GM18511 (cell line): Measurements from ENCODE around the gene GOLGA5.
A peak's percentile ranks its signal among the peaks of the same experiment; 100 is the strongest.
"Not testable (repeated sequence)": the region's sequence is repeated elsewhere in the genome, so short reads cannot be mapped to it uniquely, and the experiment has no call there.

Experiments
- ATAC-seq: cut with Tn5 transposase; IDR thresholded peaks from one replicate; pipeline ENCODE4 v1.9.1; 2021; ENCODE audit warnings: mild to moderate bottlenecking, moderate library complexity; ENCODE audit not compliant: unreplicated experiment

GOLGA5 gene

DNA sequence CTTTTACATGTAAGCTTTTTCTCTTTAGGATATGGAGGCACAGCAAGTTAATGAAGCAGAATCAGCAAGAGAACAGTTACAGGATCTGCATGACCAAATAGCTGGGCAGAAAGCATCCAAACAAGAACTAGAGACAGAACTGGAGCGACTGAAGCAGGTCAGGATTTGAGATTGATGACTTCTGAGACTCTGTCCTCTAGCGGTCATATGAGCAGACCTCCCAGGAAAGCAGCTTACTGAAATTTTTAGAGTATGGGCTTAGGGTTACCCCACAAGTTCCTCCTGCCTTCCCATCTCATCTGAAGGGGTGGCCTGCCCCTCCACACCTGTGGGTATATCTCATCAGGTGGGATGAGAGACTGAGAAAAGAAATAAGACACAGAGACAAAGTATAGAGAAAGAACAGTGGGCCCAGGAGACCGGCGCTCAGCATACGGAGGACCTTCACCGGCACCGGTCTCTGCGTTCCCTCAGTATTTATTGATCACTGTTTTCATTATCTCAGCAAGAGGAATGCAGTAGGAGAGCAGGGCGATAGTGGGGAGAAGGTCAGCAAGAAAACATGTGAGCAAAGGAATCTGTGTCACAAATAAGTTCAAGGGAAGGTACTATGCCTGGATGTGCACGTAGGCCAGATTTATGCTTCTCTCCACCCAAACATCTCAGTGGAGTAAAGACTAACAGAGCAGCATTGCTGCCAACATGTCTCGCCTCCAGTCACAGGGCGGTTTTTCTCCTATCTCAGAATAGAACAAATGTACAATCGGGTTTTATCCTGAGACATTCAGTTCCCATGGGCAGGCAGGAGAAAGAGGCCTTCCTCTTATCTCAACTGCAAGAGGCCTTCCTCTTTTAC, 25.8 kb downstream of the GOLGA5 start:
- ATAC-seq: not testable (repeated sequence)

DNA sequence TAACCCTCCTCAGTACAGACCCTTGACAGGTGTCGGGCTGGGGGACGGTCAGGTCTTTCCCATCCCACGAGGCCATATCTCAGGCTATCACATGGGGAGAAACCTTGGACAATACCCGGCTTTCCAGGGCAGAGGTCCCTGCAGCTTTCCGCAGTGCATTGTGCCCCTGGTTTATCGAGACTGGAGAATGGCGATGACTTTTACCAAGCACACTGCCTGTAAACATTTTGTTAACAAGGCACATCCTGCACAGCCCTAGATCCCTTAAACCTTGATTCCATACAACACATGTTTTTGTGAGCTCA, 26.4 kb downstream of the GOLGA5 start:
- ATAC-seq: not testable (repeated sequence)

DNA sequence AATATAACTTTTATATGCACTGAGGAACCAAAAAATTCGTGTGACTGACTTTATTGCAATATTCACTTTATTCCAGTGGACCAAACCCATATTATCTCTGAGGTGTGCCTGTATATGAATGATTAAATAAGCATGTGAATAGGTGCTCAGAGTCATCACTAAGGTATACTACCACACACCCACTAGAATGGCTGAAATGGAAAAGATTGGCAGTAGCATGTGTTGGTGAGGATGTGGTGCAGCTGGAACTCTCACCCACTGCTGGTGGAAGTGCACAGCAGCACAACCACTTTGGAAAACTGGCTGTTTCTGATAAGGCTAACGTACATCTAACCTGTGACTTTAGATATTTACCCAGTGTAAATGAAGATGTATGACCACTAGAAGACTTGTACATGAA, 36.8 kb downstream of the GOLGA5 start:
- no peak for ATAC-seq

DNA sequence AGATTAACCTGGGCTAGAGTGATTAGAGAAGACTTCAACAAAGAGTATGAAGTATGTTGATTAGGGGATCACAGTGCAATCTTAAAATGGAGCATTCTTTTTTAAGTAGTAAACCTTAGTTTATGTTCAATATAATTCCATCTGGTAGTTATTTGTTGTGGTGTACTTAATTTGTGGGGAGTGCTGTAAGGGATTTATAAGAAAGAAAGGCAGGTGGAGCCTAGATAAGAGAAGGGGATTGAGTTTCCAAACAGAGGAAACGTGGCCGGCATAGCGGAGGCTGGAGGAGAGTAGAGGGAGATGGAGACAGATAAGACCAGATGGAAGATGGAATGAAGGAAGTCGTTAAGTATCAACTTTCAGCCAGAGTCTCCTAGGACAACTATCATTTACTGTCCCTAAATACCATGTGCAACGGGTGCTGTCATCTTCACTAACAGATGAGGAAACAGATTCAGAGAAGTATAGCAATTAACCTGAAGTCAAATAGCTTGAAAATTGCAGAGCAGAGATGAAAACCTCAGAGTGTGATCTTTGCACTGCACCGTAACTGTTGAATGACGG, 38.1 kb downstream of the GOLGA5 start:
- ATAC-seq: no peak

DNA sequence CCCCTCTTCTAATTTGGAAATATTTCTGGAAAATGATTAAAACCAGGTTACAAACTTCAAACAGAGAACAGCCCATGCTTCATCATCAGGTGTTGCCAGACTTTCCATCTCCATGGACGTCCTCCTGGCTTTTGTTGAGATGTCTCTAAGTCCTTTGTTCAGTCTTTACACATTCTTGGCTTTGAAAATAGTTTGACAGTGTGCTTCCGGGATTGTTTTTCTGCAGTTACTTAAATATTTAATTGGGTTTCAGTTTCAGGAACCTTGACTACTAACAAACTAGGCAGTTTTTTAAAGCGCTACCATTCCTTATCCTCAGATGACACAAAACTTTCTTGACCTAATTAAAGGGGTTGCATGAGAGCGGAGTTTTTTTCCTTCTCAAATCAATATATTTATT, 47.8 kb downstream of the GOLGA5 start:
- no peak for ATAC-seq

DNA sequence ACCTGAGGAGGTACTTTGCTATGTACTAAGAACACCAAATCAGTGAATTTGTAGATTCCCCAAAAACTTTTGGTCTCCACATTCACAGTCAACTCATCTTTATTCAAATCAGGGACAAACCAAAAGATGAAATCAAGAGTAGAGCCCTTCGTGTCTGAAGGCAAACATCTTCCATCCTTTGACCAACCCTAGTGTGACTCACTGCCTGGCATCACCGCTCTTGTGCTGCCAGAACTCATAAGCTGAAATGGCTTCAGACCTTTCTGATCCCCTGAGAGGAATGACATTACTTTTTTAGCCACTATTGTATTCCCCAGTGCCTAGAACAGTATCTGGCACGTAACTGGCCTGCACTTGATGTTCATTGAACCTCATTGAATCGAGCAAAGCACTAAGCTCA, 50.1 kb downstream of the GOLGA5 start:
- ATAC-seq: no peak

DNA sequence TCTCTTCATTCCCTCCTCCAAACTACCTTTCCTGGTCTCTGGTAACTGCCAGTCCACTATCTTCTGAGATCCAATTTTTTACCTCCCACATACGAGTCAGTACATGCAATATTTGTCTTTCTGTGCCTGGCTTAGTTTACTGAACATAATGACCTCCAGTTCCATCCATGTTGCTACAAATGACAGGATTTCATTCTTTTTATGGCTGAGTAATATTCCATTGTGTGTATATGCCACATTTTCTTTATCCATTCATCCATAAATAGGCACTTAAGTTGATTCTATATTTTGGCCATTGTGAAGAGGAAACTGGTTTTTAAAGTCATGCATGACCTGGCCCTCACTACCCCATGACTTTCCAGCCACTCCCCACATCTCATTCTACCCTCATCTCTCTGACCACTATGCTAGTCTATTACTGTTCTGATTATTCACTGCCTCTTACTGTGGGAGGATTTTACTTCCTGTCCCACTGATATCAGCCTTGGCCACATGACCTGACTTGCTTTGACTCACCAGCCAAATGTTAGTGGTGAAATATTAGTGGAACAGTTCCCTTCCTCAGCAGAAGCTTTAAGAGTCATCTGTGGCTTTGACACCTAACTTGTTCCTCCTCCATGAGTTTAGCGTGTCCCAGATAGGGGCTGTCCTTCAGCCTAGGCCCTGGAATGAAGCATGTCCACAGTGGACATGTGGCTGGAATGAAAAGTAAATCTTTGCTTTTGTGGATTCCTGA, 52.2 kb downstream of the GOLGA5 start:
- ATAC-seq: peak; percentile 95

DNA sequence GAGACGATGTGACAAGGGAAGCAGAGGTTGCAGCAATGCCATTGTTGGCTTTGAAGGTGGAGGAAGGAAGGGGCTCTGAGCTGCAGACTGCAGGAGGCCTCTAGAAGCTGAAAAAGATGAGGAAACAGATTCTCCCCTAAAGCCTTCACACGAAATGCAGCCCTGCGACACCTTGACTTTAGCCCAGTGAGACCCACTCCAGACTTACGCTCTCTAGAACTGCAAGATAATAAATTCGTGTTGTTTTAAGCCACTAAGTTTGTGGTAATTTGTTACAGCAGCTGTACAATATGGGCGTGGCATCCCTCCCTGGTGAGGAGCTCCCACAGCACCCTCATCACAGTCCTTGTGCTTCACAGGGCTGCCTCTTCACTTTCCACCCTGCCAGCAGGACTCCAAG, 53.2 kb downstream of the GOLGA5 start:
- ATAC-seq: no peak

DNA sequence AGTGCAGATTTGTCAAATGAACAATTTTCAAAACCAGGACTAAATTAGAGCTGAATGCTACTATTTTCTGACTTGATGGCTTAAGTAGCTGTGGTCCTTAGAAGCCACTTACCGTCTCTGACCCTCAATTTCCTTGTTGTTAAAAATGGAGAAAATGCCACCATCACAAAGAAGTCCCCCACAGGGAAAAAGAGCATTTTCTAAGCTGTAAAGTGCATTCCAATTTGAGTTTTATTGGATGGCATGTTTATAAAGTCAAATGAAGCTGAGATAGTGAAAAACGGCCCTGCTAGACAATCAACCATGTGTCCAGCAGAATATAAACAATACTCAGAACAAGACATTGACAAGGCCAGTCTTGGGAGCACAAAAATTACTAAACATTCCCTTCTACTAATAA, 53.6 kb downstream of the GOLGA5 start:
- no peak for ATAC-seq

DNA sequence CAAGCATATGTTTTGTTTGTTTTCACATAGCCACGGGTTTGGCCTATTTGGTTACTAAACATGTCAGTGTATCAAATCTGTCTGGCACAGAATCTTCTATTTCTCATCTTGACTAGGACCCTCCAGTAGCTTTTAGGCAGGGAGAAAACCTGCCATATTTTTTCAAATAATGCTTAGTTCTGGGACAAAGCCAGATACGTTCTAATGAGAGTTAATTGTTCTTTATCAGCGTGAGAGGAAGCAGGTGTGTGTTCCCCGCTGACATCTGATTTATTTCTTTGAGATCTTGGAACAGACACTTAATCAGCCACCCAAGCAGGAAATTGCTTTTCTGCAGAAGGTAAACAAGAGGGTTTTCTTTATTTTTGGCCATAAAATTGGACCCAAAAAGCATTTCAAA, 54.8 kb downstream of the GOLGA5 start:
- ATAC-seq: no peak

DNA sequence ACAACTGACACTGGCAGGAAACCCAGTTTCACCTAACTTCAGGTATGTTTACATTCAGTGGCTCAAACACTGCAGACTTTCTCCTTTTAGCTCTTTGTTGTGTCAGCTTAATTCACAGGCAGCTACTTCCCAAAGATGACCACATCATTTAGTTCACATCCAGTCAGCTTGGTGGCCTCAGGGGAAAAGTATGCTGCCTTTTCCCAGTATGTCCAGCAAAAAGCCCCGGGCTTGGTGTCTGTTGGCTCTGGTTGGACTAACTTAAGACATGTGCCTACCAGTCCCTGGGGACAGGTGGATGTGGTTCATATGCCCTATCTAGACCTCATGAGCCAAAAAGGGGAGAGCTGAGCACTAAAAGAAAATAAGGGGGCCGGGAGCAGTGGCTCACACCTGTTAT, 56.4 kb downstream of the GOLGA5 start:
- ATAC-seq: no peak

DNA sequence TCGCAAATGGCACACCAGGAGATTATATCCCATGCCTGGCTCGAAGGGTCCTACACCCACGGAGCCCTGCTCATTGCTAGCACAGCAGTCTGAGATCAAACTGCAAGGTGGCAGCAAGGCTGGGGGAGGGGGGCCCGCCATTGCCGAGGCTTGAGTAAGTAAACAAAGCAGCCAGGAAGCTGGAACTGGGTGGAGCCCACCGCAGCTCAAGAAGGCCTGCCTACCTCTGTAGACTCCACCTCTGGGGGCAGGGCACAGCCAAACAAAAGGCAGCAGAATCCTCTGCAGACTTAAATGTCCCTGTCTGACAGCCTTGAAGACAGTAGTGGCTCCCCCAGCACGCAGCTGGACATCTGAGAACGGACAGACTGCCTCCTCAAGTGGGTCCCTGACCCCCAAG, 59.0 kb downstream of the GOLGA5 start:
- not testable (repeated sequence) for ATAC-seq

DNA sequence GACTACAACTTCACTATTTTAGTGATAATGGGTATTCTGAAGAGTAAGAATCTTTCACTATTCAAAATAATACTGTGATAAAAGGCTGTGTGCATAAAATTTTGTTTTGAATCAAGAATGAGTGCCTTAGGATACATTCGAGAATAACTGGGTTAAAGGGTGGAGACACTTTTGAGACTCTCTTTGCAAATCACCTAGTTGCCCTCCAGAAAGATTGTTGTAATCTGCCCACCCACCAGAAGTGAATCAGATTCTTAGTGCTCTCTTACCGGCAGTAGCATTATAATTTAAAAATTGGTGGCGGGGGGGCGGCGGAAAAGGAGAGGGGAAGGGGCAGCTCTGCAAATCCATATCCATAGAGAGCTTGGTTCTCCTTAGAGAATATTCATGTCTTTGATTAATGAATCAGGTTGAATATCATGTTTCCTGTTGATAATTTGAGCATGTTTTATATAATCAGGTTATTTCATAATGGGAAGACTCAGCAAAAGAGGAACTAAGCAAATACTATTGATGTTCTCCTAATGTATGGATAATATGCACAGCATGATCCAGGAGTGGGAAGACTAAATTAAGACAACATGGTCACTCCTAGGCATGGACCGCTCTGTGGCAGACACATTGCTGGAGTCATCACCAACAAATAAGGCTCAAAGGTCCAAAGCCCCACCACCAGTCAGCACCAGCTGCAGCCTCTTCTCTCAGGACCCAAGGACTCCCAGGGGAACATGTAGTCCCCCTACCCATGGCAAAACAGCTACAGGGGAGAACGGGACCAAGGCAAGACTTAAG, 66.1 kb downstream of the GOLGA5 start:
- no peak for ATAC-seq

DNA sequence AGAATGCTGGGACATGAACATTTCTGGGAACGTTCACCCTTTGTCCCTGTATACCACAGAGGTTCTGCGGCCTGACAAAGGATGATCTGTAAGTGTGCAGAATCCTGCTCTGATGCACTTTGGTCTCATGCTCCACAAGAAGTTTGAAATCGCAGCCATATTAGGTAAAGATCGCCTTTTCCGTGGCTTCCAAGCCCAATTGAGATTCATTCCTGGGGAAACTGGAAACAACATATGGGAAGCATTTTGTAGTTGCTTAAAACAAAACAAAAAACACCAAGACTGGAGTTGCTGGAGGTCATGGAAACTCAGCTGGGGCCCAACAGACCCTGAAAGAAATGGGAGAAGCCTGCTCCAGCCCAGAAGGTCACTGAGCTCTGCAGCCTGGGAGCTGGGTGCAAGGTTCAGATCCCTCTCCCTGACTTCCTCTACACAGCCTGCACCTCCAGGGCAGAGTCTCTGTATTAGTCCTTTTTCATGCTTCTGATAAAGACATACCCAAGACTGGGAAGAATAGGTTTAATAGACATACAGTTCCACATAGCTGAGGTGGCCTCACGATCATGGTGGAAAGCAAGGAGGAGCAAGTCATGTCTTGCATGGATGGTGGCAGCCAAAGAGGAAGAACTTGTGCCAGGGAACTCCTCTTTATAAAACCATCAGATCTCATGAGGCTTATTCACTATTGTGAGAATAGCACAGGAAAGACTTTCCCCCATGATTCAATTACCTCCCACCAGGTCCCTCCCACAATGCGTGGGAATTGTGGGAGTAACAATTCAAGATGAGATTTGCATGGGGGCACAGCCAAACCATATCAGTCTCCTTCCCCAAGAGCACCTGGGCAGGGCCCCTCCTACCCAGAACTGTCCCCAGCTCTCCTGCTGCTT, 68.0 kb downstream of the GOLGA5 start:
- no peak for ATAC-seq

DNA sequence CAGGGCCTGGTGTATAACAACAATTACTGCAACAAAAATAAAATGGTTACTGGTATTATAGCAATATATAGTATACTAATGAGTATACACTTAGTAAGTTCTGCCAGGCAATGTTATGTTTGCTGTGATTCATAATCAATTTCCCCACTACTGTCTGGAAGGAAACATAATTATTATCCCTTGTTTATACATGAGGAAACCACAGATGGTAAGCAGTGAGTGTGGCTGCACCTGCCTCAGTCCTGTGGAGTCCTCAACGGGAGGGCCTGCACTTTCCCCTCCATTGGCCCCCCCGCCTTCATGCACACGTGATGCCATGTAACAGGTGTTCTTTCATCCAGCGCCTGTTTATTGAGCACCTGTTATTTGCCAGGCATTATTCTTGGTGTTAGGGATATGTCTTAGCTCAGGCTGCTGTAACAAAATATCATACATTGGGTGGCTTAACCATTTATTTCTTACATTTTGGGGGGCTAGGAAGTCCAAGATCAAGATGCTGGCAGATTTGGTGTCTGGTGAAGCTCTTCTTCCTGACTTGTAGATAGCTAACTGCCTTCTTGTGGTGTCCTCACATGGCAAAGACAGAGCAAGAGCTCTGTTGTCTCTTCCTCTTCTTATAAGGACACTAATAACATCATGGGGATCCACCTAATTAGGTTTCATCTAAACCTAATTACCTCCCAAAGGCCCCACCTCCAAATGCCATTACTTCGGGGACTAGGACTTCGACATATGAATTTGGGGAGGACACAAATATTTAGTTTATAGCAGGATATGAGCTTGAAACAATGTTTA, 69.4 kb downstream of the GOLGA5 start:
- ATAC-seq: no peak

DNA sequence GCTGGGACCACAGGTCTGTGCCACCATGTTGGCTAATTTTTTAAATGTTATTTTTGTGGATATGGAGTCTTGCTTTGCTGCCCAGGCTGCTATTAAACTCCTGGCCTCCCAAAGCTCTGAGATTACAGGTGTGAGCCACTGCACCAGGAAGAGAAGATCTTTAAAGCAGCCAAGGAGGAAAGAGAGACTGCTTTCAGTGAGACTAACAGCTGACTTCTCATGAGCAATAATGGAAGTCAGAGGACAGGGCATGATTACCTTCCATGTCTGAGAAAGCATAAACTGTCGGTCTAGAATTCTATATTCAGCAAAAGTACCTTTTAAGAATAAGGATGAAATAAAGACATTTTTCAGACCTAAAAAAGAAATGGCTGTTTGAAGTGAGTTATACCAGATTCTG, 71.6 kb downstream of the GOLGA5 start:
- ATAC-seq: no peak

DNA sequence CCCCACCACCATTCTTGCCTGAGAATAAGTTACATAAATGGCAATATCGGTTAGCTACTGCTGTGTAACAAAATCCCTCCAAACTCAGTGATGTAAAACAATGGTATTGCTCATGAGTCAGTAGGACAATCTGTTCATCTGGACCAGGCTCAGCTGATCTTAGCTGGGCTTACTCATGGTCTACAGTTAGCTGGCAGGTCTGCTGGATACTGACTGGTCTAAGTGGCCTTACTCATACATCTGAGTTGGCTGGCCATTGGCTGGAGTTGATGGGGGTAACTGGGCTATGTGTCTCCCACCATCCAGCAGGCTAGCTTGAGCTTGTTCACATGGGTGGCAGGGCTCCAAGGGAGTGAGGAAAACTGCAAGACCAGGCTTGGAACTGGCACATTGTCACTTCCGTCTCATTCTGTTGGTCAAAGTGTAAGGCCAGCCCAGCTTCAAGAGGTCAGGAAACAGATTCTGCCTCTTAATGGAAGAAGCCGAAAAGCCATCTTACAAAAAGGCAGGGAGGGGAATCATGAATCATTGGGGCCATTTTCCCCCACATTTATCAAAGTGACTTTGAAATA, 72.2 kb downstream of the GOLGA5 start:
- ATAC-seq: no peak

DNA sequence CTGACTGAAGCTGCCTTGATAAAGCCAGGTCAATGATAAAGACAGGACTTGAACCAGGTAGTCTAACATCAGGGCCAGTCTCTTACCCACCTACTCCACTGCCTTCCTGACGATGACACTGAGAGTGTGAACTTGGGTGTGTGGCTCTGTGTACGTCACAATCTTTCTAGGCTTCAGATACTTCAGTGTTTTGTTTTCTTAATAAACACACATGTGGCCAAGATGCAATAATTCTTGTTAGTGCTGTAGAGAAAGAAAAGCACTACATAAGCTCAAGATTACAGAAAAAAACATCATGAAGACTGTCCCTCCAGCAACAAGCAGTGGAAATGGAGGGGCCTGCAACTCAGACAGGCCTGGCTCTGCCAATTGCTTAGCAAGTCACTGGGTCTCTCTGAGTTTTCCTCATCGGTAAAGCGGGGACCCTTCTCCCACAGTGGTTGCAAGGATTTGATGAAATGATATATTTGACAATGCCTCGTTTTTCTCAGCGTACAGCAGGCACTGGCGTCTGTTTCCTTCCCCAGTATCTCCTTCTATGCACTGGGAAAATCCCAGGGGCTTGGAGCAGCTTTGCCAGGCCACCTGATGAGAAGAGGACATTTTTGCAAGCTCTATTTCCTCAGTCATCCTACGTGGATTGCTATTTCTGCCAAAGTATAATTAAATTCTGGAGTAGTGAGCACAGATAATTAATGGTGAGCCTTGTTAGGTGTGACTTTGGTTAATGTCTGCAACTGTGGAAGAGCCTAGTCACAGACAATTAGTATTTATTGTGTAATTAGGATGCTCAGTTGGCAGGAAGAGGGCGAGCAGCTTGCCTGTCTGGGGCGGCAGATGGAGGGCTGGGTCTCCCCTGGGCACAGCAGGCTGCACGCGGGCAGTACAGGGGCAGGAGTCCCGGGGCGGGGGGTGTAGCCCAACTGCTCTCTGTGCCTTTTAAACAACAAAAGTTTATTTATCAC, 73.1 kb downstream of the GOLGA5 start:
- no peak for ATAC-seq
